Activated gamma-delta T cell (primary cell): ENCODE measurements around the gene UGT1A4.
"Not testable (repeated sequence)": the region's sequence is repeated elsewhere in the genome, so short reads cannot be mapped to it uniquely, and the experiment has no call there.

Experiments
- DNase-seq: peaks from one replicate; lab custom pipeline; 2025; lab: John Stamatoyannopoulos, UW

The UGT1A4 gene

DNA sequence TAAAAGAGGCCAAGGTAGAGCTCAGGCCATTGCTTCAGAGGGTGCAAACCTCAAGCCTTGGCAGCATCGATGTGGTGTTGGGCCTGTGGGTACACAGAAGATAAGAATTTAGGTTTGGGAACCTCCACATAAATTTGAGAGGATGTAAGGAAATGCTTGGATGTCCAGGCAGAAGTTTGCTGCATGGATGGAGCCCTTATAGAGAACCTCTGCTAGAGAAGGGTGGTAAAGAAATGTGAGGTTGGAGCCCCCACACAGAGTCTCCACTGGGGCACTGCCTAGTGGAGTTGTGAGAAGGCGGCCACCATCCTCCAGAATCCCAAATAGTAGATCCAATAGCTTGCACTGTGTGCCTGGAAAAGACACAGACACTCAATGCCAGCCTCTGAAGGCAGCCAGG is 32.2 kb downstream of the UGT1A4 start:
- DNase-seq: not testable (repeated sequence)

DNA sequence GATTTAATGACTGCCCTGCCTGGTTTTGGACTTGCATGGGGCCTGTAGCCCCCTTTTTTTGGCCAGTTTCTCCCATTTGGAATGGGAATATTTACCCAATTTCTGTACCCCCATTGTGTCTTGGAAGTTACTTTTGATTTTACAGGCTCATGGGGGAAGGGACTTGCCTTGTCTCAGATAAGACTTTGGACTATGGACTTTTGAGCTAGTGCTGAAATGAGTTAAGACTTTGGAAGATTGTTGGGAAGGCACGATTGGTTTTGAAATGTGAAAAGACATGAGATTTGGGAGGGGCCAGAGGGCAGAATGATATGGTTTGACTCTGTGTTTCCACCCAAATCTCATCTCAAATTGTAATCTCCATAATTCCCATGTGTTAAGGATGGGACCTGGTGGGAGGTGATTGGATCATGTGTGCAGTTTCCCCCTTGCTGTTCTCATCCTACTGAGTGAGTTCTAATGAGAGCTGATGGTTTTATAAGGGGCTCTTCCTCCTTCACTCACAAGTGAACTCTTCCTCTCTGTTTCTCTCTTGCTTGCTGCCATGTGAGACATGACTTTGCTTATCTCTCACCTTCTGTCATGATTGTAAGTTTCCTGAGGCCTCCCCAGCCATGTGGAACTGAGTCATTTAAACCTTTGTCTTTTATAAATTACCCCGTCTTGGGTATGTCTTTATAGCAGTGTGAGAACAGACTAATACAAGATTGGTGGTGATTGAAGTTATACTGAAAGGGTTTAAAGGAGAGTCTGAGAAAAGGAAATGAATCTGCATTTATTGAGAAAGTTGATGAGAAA is 32.9 kb downstream of the UGT1A4 start:
- DNase-seq: not testable (repeated sequence)

DNA sequence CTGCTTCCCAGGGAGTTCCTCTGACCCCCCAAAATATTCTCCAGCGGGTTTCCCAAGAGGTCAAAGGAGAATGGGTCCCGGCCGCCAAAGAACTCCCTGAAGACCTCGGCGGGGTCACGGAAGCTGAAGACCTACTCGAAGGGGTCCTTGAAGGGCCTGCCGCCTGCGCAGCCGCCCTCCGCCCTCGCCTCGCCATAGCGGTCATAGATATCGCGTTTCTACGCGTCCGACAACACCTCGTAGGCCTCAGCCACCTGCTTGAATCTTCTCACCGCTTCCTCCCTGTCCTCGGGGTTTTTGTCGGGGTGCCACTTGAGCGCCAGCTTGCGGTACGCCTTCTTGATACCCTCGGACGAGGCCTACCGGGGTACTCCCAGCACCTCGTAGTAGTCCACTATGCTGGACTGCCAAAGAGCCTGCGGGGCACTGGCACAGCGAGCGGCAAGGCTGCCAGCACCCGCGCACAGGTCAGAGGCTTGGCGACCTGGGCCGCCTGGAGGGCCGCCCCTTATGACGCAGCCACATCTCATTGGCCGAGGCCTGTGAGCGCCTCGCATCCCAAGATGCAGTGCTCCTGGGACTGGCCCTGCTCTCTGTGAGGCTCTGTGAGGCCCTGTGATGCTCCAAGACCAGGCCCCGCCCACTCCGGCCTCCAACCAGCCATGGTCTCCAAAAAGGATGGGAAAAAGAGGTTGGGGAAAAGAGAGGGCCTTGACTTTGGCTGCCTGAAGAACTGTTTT is 36.5 kb downstream of the UGT1A4 start:
- DNase-seq: no peak

DNA sequence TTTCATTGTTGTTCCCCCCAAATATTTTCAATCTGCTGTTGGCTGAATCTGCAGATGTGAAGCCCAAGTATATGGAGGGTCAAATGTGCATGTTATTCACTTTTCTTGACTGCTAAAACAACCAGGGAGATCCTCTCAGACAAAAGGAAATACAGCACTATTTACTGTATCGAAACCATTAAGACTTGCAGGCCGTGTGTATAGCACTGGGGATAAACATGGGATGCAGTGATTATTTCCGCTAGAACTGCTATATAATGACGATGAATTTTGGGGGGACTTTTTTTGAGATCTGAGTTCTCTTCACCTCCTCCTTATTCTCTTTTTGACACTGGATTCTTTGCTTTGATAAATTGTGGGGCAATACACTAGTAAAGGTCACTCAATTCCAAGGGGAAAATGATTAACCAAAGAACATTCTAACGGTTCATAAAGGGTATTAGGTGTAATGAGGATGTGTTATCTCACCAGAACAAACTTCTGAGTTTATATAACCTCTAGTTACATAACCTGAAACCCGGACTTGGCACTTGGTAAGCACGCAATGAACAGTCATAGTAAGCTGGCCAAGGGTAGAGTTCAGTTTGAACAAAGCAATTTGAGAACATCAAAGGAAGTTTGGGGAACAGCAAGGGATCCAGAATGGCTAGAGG is 38.0 kb downstream of the UGT1A4 start:
- DNase-seq: no peak

DNA sequence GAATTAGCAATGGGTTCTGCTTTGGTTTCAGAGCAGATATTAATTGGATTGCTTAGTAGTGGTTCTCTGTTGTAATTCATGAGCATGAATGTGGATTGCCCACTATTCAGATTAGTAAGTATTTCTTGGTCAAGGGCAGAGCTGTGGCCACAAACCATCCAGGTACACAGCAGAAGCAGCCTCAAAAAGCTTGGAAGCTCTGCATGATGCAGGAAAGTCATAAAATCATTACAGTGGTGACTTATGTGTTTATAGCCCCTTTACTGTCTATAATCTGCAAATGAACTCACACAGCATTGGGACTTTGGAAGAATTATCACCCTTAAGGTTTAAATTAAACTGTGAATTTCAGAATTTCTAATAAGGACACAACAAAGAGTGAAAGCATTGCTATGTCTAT is 39.6 kb downstream of the UGT1A4 start:
- no peak for DNase-seq

DNA sequence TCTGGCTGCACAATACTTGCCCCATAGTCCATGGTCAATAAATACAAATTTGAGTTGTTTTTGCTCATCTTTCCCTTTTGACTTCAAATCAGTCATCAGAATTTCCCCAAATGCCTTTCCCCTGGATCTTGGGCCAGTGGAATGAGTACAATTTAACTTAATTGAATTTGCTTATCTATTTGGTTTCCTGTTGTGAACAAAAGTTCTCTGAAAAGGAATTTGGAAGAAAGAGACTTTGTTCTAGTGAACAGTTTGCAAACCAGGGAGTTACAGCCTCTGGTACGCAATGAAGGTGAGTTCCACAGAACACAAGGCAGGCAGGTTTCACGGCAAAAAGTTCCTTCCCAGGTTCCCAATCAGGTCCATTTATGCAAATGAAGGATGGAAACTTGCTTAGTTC is 40.3 kb downstream of the UGT1A4 start:
- DNase-seq: no peak

DNA sequence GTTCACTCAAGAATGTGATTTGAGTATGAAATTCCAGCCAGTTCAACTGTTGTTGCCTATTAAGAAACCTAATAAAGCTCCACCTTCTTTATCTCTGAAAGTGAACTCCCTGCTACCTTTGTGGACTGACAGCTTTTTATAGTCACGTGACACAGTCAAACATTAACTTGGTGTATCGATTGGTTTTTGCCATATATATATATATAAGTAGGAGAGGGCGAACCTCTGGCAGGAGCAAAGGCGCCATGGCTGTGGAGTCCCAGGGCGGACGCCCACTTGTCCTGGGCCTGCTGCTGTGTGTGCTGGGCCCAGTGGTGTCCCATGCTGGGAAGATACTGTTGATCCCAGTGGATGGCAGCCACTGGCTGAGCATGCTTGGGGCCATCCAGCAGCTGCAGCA is 41.5 kb downstream of the UGT1A4 start, which contains the start of gene UGT1A1:
Gene UGT1A1 (plus strand): TSS at position 228 of the 400 bp plus-strand sequence. CDS start 18 bp downstream, at position 246.
- DNase-seq: no peak

DNA sequence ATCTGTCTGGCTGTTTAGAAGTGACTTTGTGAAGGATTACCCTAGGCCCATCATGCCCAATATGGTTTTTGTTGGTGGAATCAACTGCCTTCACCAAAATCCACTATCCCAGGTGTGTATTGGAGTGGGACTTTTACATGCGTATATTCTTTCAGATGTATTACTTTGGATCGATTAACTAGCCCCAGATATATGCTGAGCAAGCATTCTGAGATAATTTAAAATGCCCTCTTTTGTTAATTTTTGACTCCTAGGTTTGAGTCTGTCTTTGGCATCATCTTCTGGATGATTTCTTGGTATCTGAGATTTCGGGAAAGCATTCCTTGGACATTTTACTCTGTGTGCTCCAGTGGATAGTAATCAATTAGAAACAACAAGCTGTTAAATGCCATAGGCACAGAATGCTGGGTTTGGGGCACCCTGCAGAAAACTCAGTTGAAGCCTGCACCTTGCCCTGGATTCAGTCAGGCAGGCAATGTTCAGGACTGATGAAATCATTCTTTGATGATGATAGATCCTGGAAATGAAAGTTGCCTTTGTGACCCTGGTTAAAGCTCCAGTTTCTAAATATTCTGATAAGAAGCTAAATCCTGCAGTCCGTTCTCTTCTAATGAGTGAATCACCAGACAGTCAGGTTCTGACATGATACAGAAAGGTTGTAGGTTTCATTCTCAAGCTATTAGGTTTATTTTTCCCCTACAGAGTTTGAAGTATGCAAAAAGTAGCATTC is 42.7 kb downstream of the UGT1A4 start:
- DNase-seq: no peak

DNA sequence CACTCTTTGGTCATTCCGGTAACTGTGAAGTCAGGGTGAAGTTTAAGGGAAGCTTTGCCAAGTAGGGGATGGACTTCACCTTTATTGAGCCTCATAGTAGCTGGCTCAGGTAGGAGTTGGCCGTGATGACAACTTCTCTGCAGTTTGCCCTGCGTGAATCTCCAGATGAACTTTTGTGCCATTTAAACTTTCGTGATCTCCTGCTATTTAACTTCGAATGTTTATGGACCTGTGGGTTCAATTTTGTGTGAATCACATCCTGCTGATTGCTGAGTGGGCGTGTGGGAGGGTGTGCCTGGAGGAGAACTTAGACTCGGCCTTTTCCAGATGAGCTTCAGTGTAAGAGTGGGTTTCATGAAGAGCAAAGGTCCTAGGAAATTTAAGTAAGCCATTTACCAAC is 45.7 kb downstream of the UGT1A4 start:
- DNase-seq: no peak

DNA sequence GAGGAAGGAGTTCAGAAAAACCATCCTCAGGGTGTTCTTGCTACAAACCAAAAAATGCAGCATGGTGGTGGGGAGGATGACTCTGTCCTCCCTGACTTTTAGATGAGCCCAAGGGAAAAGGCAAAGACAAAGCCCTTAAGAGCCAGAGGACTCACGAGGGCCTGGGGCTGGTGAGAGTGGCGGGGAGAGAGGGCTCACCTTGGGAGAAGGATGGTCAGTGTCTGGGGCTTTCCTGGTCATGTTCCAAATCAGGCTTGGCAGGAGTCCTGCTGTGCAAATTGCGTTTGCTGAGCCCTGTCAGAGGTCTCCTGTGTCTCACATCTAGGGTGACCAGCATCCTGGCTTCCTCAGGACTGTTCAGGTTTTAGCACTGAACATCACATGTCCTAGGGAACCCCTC is 46.2 kb downstream of the UGT1A4 start:
- DNase-seq: no peak

DNA sequence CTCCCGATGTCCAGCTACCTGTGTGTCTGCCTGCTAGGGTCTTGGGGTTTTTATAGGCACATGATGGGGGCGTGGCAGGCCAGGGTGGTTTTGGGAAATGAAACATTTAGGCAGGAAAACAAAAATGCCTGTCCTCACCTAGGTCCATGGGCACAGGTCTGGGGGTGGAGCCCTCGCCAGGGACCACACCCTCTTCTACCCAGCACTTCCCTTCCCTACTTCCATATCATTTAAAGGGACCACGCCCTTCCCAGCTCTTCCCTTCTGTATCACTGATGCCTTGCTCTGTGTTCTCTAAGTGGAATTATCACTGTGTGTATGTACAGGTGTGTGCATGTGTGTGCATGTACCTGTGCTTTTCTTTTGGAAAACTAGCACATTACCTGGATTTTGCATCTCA is 47.9 kb downstream of the UGT1A4 start:
- no peak for DNase-seq

DNA sequence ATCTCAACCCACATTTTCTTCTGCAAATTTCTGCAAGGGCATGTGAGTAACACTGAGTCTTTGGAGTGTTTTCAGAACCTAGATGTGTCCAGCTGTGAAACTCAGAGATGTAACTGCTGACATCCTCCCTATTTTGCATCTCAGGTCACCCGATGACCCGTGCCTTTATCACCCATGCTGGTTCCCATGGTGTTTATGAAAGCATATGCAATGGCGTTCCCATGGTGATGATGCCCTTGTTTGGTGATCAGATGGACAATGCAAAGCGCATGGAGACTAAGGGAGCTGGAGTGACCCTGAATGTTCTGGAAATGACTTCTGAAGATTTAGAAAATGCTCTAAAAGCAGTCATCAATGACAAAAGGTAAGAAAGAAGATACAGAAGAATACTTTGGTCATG is 49.5 kb downstream of the UGT1A4 start:
- DNase-seq: no peak

DNA sequence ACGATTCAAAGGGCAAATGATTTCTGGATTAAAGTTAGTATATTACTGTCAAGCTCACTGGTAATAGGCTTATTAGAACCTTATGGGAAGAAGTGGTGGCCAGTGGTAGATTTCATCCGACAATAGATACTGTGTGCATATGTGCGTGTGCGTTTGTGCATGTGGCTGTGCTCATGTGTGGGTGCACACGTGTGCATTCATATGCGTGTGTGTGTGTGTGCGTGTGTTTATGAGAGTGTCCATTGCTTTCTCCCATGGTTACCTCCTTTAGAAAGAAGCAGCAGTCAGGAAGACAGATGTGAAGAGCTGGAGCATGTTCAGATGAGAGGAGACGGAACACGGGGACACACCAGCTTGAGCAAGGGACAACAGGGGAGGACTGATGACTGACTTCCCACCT is 50.7 kb downstream of the UGT1A4 start:
- DNase-seq: no peak

DNA sequence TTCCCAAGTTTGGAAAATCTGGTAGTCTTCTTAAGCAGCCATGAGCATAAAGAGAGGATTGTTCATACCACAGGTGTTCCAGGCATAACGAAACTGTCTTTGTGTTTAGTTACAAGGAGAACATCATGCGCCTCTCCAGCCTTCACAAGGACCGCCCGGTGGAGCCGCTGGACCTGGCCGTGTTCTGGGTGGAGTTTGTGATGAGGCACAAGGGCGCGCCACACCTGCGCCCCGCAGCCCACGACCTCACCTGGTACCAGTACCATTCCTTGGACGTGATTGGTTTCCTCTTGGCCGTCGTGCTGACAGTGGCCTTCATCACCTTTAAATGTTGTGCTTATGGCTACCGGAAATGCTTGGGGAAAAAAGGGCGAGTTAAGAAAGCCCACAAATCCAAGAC is 53.6 kb downstream of the UGT1A4 start:
- DNase-seq: no peak

DNA sequence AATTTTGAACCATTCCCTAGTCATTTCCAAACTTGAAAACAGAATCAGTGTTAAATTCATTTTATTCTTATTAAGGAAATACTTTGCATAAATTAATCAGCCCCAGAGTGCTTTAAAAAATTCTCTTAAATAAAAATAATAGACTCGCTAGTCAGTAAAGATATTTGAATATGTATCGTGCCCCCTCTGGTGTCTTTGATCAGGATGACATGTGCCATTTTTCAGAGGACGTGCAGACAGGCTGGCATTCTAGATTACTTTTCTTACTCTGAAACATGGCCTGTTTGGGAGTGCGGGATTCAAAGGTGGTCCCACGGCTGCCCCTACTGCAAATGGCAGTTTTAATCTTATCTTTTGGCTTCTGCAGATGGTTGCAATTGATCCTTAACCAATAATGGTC is 54.0 kb downstream of the UGT1A4 start:
- DNase-seq: no peak

DNA sequence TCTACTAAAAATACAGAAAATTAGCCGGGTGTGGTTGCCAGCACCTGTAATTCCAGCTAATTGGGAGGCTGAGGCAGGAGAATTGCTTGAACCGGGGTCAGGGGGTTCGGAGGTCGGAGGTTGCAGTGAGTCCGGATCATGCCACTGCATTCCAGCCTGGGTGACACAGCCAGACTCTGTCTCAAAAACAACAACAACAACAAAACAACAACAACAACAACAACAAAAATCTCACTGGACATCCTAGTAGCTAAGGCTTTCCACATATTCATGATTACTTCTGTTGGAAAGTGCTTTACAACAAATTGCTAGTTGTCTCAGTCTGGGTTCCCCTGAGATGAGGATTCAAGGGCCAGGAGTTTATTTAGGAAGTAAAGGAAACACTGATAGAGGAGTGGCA is 55.3 kb downstream of the UGT1A4 start:
- DNase-seq: no peak

DNA sequence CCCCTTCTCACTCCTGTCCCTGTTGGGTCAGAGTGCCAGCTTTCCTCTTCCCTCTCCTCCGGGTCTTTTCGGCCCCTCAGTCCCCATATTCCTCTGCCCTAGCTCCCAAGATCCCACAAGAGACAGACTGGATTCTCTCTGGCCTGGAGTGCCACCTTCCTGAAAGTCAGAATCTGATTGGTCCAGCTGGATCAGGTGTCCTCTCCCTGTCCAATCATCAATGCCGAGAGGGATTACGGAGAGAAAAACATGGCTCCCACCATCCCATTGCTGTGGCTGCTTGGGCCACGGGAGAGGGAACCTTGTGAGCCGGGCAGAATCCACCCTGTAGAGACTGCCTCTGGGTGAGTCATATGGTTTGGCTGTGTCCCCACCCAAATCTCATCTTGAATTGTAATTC is 56.9 kb downstream of the UGT1A4 start:
- no peak for DNase-seq

DNA sequence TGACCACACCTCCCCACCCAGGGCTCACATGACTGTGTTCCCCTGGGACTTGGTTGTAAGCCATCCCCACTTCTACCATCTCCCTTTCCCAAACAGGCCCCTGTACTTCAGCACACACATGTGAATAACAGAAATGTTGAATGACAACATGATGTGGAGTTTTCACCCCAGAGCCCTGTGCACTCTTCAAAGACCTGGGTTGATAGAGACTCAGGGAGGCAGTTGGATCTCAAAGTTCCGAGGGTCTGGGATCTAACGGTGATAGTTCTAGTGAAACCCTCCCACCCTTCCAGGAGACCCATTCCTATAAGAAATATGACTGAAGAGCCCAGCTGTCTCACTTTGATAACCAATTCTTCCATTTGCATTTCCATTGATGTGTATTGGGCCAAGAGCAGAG is 59.5 kb downstream of the UGT1A4 start, which contains the start of gene MROH2A:
Gene MROH2A (plus strand): TSS at position 301 of the 400 bp plus-strand sequence. CDS start 1,029 bp downstream, outside the sequence.
- DNase-seq: no peak

DNA sequence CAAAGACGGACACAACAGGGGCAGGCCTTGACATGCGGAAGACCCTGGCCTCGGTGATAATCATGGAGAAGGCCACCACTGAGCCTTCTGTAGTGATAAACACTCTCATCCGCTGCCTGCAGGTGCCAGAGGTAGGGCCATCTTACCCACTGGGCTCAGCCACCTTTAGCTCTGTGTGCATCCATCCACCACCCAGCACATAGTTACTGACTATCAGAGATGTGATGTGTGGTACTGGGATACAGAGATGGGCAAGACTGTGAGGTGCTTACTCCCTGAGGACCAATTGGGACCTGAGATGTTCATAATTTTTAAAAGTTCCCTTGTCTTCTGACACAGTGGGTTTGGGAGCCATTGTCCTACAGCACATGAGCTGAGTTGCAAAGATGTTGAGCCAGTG is 61.2 kb downstream of the UGT1A4 start:
- DNase-seq: no peak

DNA sequence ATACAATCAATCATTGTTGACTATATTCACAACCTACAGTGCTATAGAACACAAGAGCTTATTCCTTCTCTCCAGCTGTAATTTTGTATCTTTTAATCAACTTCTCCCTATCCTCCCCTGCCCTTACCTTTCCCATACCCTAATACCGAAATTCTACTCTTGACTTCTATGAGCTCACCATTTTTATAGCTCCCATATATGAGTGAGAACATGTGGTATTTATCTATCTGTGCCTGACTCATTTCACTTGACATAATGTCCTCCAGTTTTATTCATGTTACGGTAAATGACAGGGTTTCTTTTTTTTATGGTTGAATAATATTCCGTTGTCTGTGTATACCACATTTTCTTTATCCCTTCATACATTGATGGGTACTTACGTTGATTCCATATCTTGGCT is 62.2 kb downstream of the UGT1A4 start:
- DNase-seq: no peak

DNA sequence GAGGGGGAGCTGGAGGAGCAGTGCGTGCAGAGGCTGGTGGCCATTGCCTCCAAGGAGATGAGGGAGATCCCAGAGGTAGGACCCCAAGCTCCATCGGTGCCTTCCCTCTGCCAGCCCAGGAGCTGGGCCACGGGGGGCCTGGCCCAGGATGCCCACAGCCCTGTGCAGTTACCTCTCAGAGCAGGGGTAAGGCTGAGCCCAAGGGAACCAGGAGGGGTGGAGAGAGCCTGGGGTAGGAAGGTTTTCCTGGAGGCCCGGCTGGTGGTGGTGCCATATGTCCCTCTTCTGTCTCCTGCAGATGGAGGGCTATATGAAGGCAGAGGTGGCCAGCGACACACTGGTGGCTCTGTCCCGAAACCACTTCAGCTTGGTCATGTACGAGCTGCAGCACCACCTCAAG is 71.0 kb downstream of the UGT1A4 start:
- no peak for DNase-seq
